ENCODE measurements around the gene CREB5. TPM values are rescaled to one million over a fixed set of nuclear protein-coding genes. Genes with fewer than 3 reads are reported as not detected.
"Not testable (repeated sequence)": the region's sequence is repeated elsewhere in the genome, so short reads cannot be mapped to it uniquely, and the experiment has no call there.

Gene CREB5
- total and polyA plus RNA-seq, 2 donors from 2014 or later = 3.4 to 27.2 TPM

GRCh38 chr7:28596245-28596935 lies 184.1 kb downstream of the CREB5 start:
- no peak for TF ChIP-seq CTCF (IDR thresholded peaks at IDR 0.05; ENCODE audit: borderline replicate concordance, extremely low read depth, insufficient read depth)
- no peaks in the 10 kb centered on the region for H3K9me3 ChIP-seq (ENCODE audit: control insufficient read depth in 2 of 3, insufficient read depth in 1 of 3, low read length in 3 of 3)
- no peaks in the 10 kb centered on the region for H3K36me3 ChIP-seq (ENCODE audit: control insufficient read depth in 2 of 3, insufficient read depth in 3 of 3, low read length in 3 of 3)
- H3K27me3 ChIP-seq (ENCODE audit: control insufficient read depth, insufficient read depth, low read length) = no peaks in the 10 kb centered on the region
- H3K27ac ChIP-seq (ENCODE audit: low read depth in 2 of 2, low read length in 2 of 2) = no peak overlapping the region
- FAIRE-seq = no peak
- H3K4me1 ChIP-seq (ENCODE audit: control insufficient read depth in 2 of 3, insufficient read depth in 2 of 3, low read depth in 1 of 3, low read length in 3 of 3) = peaks cover 0 to 2% (median 0%) of the 10 kb centered on the region in 3 donors
- no peak overlapping the region for H3K9ac ChIP-seq (ENCODE audit: low read length in 3 of 3)
- DNase-seq = no peak
- intact Hi-C loops (cut with DNase I) = no loop called here
- no peak overlapping the region for H3K4me3 ChIP-seq (ENCODE audit: low read length in 3 of 3)

DNA sequence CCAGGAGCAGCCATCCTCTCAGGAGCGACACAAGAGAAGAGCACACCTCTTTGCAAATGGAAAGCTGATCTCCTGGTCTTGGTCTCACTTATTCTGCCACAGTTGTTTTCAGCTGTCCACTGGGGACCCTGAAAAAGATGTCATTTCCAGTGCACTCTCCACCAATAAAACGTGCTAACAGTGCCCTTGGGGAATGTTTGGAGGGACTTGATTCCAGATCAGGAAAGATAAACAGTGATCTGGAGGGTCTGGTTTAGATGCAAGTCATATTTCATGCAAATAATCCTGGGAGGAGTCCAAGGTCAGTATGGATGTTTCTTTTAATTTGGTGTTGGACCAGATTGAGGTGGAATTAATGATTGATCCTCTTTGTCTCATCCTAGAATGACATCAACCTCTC lies 185.0 kb downstream of the CREB5 start:
- H3K4me1 ChIP-seq (ENCODE audit: control insufficient read depth in 2 of 3, insufficient read depth in 2 of 3, low read depth in 1 of 3, low read length in 3 of 3) = no peaks in the 10 kb centered on the region
- no peak for TF ChIP-seq CTCF (IDR thresholded peaks at IDR 0.05; ENCODE audit: borderline replicate concordance, extremely low read depth, insufficient read depth)
- intact Hi-C loops (cut with DNase I) = no loop called here
- H3K27me3 ChIP-seq (ENCODE audit: control insufficient read depth, insufficient read depth, low read length) = no peaks in the 10 kb centered on the region
- DNase-seq (no peak), FAIRE-seq (no peak)
- H3K27ac ChIP-seq (ENCODE audit: low read depth in 2 of 2, low read length in 2 of 2) = no peak overlapping the region
- H3K36me3 ChIP-seq (ENCODE audit: control insufficient read depth in 2 of 3, insufficient read depth in 3 of 3, low read length in 3 of 3) = no peaks in the 10 kb centered on the region
- no peak overlapping the region for H3K9ac ChIP-seq (ENCODE audit: low read length in 3 of 3)
- H3K9me3 ChIP-seq (ENCODE audit: control insufficient read depth in 2 of 3, insufficient read depth in 1 of 3, low read length in 3 of 3) = no peaks in the 10 kb centered on the region
- no peak overlapping the region for H3K4me3 ChIP-seq (ENCODE audit: low read length in 3 of 3)

- H3K36me3 ChIP-seq (ENCODE audit: control insufficient read depth in 2 of 3, insufficient read depth in 3 of 3, low read length in 3 of 3); DNase-seq; H3K27me3 ChIP-seq (ENCODE audit: control insufficient read depth, insufficient read depth, low read length); H3K9me3 ChIP-seq (ENCODE audit: control insufficient read depth in 2 of 3, insufficient read depth in 1 of 3, low read length in 3 of 3); intact Hi-C loops (cut with DNase I); H3K9ac ChIP-seq (ENCODE audit: low read length in 3 of 3); H3K4me3 ChIP-seq (ENCODE audit: low read length in 3 of 3); H3K4me1 ChIP-seq (ENCODE audit: control insufficient read depth in 2 of 3, insufficient read depth in 2 of 3, low read depth in 1 of 3, low read length in 3 of 3); H3K27ac ChIP-seq (ENCODE audit: low read depth in 2 of 2, low read length in 2 of 2); FAIRE-seq: not testable (repeated sequence)
These were observed 185.7 kb downstream of the CREB5 start for GRCh38 chr7:28598037-28598436.

DNA sequence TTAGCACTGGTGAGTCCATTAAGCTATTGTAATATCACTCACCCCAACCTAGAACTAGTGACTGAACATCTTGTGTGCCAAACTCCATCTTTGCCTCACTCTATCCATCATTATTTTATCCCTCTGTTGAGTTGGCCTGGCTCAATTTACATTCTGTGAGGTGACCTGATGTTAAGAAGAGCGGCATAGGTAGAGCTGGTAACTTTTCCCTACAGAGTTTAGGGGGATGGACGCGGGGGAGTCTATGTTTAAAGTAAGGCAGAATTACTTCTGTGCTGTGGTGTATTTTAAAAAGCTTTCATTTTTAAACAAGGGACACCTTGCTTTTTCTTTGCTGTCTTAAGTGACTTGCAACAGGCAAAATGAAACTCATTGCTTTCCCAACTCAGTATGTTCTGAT lies 186.3 kb downstream of the CREB5 start:
- H3K4me1 ChIP-seq (ENCODE audit: control insufficient read depth in 2 of 3, insufficient read depth in 2 of 3, low read depth in 1 of 3, low read length in 3 of 3) = no peaks in the 10 kb centered on the region
- TF ChIP-seq CTCF (IDR thresholded peaks at IDR 0.05; ENCODE audit: borderline replicate concordance, extremely low read depth, insufficient read depth) = no peak
- intact Hi-C loops (cut with DNase I) = no loop called here
- FAIRE-seq (no peak), DNase-seq (peak in 3 of 5 donors; percentile 49 to 68 (median 55))
- no peaks in the 10 kb centered on the region for H3K36me3 ChIP-seq (ENCODE audit: control insufficient read depth in 2 of 3, insufficient read depth in 3 of 3, low read length in 3 of 3)
- H3K27me3 ChIP-seq (ENCODE audit: control insufficient read depth, insufficient read depth, low read length) = no peaks in the 10 kb centered on the region
- no peak overlapping the region for H3K4me3 ChIP-seq (ENCODE audit: low read length in 3 of 3)
- no peak overlapping the region for H3K27ac ChIP-seq (ENCODE audit: low read depth in 2 of 2, low read length in 2 of 2)
- no peaks in the 10 kb centered on the region for H3K9me3 ChIP-seq (ENCODE audit: control insufficient read depth in 2 of 3, insufficient read depth in 1 of 3, low read length in 3 of 3)
- no peak overlapping the region for H3K9ac ChIP-seq (ENCODE audit: low read length in 3 of 3)
